HUDEP-2 (cell line): ENCODE data around the gene FBXW2.

ENCODE experiments used
- DNase-seq, 76 experiments: peaks; one replicate each; lab custom pipeline; 2025; ENCODE audit not compliant: unreplicated experiment in 76 of 76; lab: John Stamatoyannopoulos, UW

The FBXW2 gene

GRCh38 chr9:120717176-120717575 lies 76.0 kb downstream of the FBXW2 start:
- no peak for DNase-seq

GRCh38 chr9:120716483-120716882 lies 76.7 kb downstream of the FBXW2 start:
- DNase-seq = no peak

GRCh38 chr9:120715389-120715924 lies 77.8 kb downstream of the FBXW2 start:
- no peak for DNase-seq

GRCh38 chr9:120714846-120715388 lies 78.3 kb downstream of the FBXW2 start:
- no peak for DNase-seq

DNA sequence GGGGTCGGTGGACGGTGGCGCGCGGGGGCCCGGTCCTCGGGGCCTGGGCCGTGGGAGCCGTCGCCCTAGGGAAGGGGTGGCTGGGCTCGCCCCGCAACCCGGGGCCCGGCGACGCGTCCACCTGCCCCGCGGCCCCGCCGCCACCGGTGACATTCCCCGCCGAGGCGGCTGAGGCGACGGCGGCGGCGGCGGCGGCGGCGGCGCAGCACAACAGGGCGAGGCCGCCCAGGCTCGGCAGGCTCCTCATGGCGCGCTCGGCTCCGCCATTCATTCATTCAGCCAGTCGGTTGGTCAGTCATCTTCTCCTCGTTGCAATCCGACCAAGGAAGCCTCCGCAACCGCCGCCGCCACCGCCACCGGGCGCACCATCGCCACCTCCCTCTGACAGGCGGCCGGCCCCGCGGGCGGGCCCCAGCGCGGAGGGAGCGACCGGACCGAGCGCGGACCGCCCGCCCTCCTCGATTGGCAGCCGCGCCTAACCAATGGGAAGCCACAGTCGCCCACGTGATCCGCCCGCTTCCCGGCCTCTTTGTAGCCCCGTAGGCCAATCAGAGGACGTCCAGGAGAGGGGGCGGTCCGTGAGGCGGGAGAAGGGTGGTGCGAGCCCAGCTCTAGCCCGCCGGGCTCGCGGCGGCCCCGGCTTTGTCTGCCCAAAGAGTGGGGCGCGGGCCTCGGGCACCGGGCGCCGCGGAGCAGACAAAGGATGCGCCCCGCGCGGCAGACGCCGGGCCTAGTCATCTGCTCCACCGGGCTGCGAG lies 78.9 kb downstream of the FBXW2 start, which contains the start of gene MEGF9:
Gene MEGF9 (minus strand): TSS at position 383 of the 758 bp plus-strand sequence. CDS start 112 bp downstream, at position 271.
- DNase-seq = peak in 75 of 76 experiments; percentile 37 to 96 (median 92)

- peak in 1 of 76 experiments; percentile 9 for DNase-seq
Observed at GRCh38 chr9:120713257-120714087, 79.7 kb downstream of the FBXW2 start.

DNA sequence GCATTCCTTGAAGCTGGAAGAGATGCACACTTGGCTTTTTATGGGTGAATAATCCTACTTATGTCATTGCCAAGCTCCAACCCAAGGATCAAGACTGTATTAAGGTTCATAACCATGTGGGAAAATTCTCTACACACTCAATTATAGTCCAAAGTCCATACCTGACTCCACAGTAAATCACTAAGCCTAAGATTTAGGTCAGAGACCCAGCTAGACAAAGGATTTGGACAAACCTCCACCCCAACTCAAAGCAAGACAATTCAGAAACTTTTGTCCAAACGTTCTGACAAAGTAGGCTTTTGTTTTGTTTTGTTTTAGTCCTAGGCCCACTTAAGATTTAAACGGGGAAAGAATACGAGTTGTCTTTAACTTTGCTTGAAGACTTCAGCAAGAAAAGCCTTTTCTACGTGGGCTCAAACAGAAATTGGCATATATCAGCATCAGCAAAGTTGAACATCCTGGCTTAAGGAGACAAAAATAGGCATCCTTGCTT lies 80.6 kb downstream of the FBXW2 start:
- no peak for DNase-seq

- DNase-seq = peak in 1 of 76 experiments; percentile 13
Observed at GRCh38 chr9:120711841-120712538, 81.2 kb downstream of the FBXW2 start.

DNA sequence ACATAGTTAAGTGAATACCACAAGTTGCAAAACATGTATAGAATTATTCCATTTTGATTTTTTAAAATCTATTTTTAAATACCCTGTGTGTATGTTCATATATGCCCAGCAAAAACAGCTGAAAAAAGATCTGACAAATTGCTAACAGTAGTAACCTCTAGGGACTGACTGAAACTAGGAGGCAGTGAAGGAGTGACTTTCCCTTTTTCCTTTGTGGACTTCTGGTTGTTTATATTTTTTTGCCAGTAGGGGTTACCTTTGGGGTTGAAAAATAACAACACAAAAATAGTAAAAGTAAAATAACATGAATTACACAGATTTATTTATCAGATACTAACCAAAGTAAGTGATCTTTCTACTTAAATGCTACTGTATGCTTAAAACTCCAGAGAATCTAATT lies 81.9 kb downstream of the FBXW2 start:
- DNase-seq = no peak

DNA sequence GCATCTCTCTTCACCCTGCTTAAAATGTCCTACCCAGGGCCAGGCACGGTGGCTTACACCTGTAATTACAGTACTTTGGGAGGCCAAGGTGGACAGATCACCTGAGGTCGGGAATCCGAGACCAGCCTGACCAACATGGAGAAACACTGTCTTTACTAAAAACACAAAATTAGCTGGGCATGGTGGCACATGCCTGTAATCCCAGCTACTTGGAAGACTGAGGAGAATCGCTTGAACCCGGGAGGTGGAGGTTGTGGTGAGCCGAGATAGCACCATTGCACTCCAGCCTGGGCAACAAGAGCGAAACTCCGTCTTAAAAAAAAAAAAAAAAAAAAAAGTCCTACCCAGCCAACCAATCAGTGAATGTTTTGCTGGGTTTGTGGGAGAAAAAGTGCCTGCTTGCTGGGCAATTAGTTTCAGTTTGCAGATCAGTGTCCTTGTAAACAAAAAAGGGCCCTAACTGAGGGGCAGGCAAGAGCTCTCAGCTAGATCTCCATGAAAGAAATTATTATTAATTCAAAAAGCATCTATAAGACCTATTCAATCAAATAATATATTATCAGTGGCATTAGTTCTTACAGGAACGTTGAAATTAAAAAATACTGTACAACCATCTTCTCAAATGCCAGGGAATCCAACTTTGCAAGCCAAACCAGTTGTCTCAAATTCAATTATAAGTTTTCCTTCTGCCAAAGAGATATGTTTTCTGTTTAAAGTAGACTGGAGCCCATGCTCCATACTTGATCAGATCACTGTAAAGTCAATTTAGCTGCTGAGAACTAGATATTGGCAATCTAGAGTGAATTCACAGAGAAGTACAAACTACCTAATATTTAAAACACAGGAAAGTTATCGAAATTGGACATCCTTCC lies 82.9 kb downstream of the FBXW2 start:
- DNase-seq = peak in 2 of 76 experiments; percentile 10 to 21

GRCh38 chr9:120708526-120709224 lies 84.5 kb downstream of the FBXW2 start:
- DNase-seq = no peak

DNA sequence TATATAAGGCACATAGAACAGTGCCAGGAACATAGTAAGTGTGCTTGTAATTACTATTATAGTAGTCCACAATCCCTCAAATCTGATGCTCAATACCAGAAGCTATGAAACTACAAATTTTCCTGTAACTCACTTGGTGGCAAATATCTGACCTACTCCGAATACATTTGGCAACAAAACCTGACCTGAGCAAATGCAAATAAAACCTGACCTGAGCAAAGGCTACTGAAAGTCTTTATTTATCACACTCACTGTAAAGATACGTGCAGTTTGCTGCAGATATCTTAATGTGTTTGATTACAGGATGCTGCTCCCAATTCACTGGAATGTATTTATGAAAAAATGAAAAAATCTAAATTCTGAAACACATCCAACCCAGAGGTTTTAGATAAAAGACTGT lies 86.0 kb downstream of the FBXW2 start:
- no peak for DNase-seq
